GM10248 (cell line): ENCODE measurements around the gene SCN4B.

Experiments used
- CTCF ChIA-PET: fragments of 300-600 bp; sonication (Branson Sonifier 250); formaldehyde crosslinking; extraction: SDS; loops from one replicate; lab custom pipeline; 2021; ENCODE audit warnings: antibody characterized with exemption; lab: Yijun Ruan, JAX
- POLR2A ChIA-PET: fragments of 350-650 bp; sonication (Branson Sonifier 250); formaldehyde crosslinking; extraction: SDS; loops from one replicate; lab custom pipeline; 2020; ENCODE audit warnings: antibody characterized with exemption; lab: Yijun Ruan, JAX
- DNase-seq: peaks from one replicate; pipeline ENCODE4 v3.0.0; 2012; ENCODE audit errors: extremely low spot score
- CTCF ChIP-seq: IDR thresholded peaks from 2 replicates; pipeline ENCODE4 v1.5.1; 2012; ENCODE audit warnings: mild to moderate bottlenecking, low read depth; ENCODE audit errors: extremely low read depth, missing control alignments, control extremely low read depth

The SCN4B gene

GRCh38 chr11:118180300-118180703 lies 27.7 kb upstream of the SCN4B start:
- POLR2A ChIA-PET: no interaction called here
- no peak for TF ChIP-seq CTCF
- CTCF ChIA-PET: interaction anchor here (0.8 to 3.7 kb wide), 6 partner anchors 10 to 115 kb away, joined by 3 to 46 read pairs (median 4); no protein-coding TSS in a partner anchor
- DNase-seq: no peak

- TF ChIP-seq CTCF: no peak
- POLR2A ChIA-PET: no interaction called here
- CTCF ChIA-PET: no interaction called here
- DNase-seq: no peak
Measured at GRCh38 chr11:118176778-118177134, 24.1 kb upstream of the SCN4B start.

- ChIA-PET CTCF (no interaction called here), POLR2A (no interaction called here)
- TF ChIP-seq CTCF: no peak
- no peak for DNase-seq
Measured at GRCh38 chr11:118175993-118176777, 23.6 kb upstream of the SCN4B start, which contains the start of gene SCN2B. Gene SCN2B, minus strand, starts transcription at chr11:118176639. Its CDS starts 208 bp downstream, at chr11:118176431.

GRCh38 chr11:118175031-118175992 lies 22.7 kb upstream of the SCN4B start:
- TF ChIP-seq CTCF: no peak
- ChIA-PET POLR2A (no interaction called here), CTCF (interaction anchor here (1.4 to 1.6 kb wide), 3 partner anchors 23 to 515 kb away, joined by 3 to 5 read pairs (median 4); no protein-coding TSS in a partner anchor)
- no peak for DNase-seq

GRCh38 chr11:118174006-118174567 lies 21.5 kb upstream of the SCN4B start:
- TF ChIP-seq CTCF: no peak
- POLR2A ChIA-PET: no interaction called here
- DNase-seq: no peak
- CTCF ChIA-PET: interaction anchor here (1.4 to 4.5 kb wide), 5 partner anchors 11 to 516 kb away, joined by 3 to 83 read pairs (median 5); no protein-coding TSS in a partner anchor

- ChIA-PET CTCF (interaction anchor here (0.6 to 4.5 kb wide), 38 partner anchors 8 to 428 kb away, joined by 3 to 83 read pairs (median 5); partner anchors contain the start of genes CD3D and SCN4B), POLR2A (no interaction called here)
- no peak for TF ChIP-seq CTCF
- no peak for DNase-seq
Measured at GRCh38 chr11:118172356-118172755, 19.7 kb upstream of the SCN4B start.
